Measurements from ENCODE around the gene EXOC3.
"Not testable (repeated sequence)": the region's sequence is repeated elsewhere in the genome, so short reads cannot be mapped to it uniquely, and the experiment has no call there.

EXOC3 gene

GRCh38 chr5:442335-443238 is at the start of gene EXOC3:
TSS of gene EXOC3 (plus strand) at chr5:443176. CDS start at chr5:446206, 3,030 bp downstream.
- H3K27me3 Mint-ChIP-seq, result no peaks in the 10 kb centered on the region
- H3K9me3 Mint-ChIP-seq, result no peaks in the 10 kb centered on the region
- peak within 1 kb of the TSS; percentile 97 for H3K27ac Mint-ChIP-seq
- peak within 1 kb of the TSS; percentile 96 for H3K4me3 Mint-ChIP-seq
- peaks cover 38% of the 10 kb centered on the region for H3K4me1 Mint-ChIP-seq (ENCODE audit: low read depth)
- peaks cover 21% of the 10 kb centered on the region for H3K36me3 Mint-ChIP-seq (ENCODE audit: low read depth)

GRCh38 chr5:393846-394275 is 49.1 kb upstream of the EXOC3 start:
- Mint-ChIP-seq H3K4me1 (ENCODE audit: low read depth) (peaks cover 36% of the 10 kb centered on the region), H3K4me3 (peak overlapping the region; percentile 80), H3K9me3 (no peaks in the 10 kb centered on the region), H3K27ac (peak overlapping the region; percentile 99), H3K36me3 (ENCODE audit: low read depth) (peaks cover 10% of the 10 kb centered on the region), H3K27me3 (no peaks in the 10 kb centered on the region)

DNA sequence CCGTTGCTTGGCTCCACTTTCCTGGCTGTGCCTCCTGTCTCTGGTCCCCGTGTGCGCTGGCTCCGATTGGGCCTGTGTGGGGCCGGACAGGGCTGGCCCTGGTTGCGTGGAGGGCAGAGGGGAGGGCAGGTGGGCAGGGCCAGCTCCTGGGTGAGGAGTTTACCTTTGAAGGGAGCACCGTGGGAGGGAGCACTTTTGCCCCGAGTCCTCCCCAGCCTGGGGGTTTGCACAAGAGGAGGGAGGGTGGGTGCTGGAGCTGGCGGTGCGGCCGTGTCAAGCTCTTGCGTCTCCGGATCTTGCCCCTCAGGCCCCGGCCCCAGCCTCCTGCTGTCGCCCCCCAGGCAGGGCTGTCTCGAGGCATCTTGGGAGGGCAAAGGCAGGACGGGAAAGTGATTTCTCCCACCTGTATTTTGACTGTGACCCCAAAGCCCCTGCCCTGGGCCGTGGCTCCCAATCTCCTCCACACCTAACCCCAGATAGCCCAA is 48.3 kb upstream of the EXOC3 start:
- Mint-ChIP-seq H3K27me3 (no peaks in the 10 kb centered on the region), H3K9me3 (no peaks in the 10 kb centered on the region), H3K27ac (peak overlapping the region; percentile 58), H3K36me3 (ENCODE audit: low read depth) (peaks cover 10% of the 10 kb centered on the region), H3K4me1 (ENCODE audit: low read depth) (peaks cover 44% of the 10 kb centered on the region), H3K4me3 (no peak overlapping the region)

DNA sequence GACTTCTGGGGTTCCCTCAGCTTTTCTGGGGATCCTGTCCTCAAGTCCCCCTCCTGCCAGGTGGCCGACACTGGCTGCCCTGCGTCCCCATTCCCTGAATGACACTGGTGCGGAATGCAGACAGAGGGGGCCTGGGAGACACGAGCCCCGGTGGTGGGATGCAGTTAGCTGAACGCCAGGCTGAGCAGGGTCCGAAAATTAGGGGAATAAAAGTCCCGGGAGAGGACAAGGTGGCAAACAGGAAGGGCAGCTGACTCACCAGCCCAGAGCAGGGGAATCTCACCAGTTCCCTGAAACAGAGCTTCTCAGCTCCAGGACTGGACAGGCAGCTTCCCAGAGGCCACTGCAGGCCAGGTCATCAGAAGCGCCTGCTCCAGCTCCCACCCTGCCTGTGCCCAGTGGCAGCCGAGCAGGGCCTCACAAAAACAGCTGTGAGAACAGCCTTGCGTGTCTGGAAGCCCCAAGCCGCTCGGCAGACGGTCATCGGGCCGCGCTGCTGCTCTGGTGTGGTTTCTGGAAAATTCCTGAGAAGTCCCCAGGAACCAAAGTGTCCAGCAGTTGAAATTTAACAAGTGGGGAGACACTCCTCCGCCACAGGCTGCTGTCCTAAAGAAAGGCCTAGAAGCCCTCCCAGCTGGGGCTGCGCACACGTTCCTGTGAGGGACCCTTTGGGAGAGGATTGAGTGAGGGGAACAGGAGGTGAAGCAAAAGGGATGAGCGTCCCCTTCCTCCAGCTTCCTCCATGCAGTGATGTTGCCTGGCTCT is 47.6 kb upstream of the EXOC3 start:
- no peak overlapping the region for H3K27ac Mint-ChIP-seq
- peaks cover 12% of the 10 kb centered on the region for H3K36me3 Mint-ChIP-seq (ENCODE audit: low read depth)
- peaks cover 45% of the 10 kb centered on the region for H3K4me1 Mint-ChIP-seq (ENCODE audit: low read depth)
- no peaks in the 10 kb centered on the region for H3K9me3 Mint-ChIP-seq
- no peak overlapping the region for H3K4me3 Mint-ChIP-seq
- peaks cover 2% of the 10 kb centered on the region for H3K27me3 Mint-ChIP-seq

DNA sequence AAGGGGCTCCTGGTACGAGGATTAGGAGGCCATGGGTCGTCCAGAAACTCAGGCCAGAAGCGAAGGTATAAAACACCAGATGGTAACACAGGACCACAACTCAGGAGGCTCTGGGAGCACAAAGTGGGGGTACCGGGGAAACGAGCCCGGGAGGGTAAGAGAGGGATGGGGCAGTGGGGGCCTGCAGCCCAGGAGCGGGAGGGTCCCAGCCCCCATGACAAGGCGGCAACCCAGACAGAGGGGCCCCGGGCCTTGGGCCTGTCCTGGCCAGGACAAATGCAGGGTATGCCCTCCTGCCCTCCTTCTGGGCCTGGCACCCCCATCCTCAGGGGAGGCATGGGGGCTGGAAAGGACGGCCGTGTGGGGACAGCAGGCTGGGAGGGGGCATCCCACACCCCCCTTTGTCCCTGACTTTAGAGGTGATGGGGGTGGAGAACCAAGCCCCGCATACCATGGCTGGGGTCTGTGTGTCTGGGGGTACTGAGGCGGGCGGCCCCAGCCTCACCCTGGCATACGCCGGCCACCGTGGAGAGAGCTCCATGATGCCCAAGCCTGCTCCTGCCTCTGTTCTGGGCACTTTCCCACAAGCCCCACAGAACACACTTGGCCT is 47.0 kb upstream of the EXOC3 start:
- Mint-ChIP-seq H3K27ac (no peak overlapping the region), H3K4me1 (ENCODE audit: low read depth) (peaks cover 41% of the 10 kb centered on the region), H3K27me3 (peaks cover 5% of the 10 kb centered on the region), H3K9me3 (no peaks in the 10 kb centered on the region), H3K36me3 (ENCODE audit: low read depth) (peaks cover 14% of the 10 kb centered on the region), H3K4me3 (no peak overlapping the region)

DNA sequence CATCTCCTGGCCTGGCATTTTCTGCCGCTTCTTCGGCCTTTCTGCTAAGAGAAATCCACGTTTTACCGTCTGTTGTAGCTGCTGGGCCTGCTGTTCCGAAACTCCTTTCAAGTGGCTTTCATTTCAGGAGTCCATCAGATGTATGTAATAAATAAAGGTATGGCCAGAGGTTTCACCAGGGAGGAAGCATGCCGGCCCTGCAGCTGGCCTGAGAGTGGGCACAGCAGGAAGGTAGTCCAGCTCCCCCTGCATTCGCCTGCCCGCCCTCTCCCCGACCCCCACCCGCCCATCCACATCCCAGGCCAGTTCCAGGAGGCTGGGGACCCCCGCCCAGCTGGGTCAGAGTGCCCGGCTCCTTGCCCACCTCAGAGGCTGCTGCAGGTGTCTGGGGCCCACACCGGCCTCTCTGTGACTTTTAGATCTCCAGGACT is 46.4 kb upstream of the EXOC3 start:
- H3K27ac Mint-ChIP-seq, result no peak overlapping the region
- H3K4me1 Mint-ChIP-seq (ENCODE audit: low read depth), result peaks cover 41% of the 10 kb centered on the region
- peaks cover 5% of the 10 kb centered on the region for H3K27me3 Mint-ChIP-seq

GRCh38 chr5:398141-398474 is 44.9 kb upstream of the EXOC3 start:
- Mint-ChIP-seq H3K4me1 (ENCODE audit: low read depth) (peaks cover 45% of the 10 kb centered on the region), H3K36me3 (ENCODE audit: low read depth) (peaks cover 27% of the 10 kb centered on the region), H3K27me3 (peaks cover 14% of the 10 kb centered on the region)
- H3K27ac Mint-ChIP-seq, H3K4me3 Mint-ChIP-seq, H3K9me3 Mint-ChIP-seq: not testable (repeated sequence)

More for the DNA sequence above, 46.4 kb upstream of the EXOC3 start:
- H3K4me3 Mint-ChIP-seq, result no peak overlapping the region
- H3K9me3 Mint-ChIP-seq, result no peaks in the 10 kb centered on the region
- H3K36me3 Mint-ChIP-seq (ENCODE audit: low read depth), result peaks cover 17% of the 10 kb centered on the region

DNA sequence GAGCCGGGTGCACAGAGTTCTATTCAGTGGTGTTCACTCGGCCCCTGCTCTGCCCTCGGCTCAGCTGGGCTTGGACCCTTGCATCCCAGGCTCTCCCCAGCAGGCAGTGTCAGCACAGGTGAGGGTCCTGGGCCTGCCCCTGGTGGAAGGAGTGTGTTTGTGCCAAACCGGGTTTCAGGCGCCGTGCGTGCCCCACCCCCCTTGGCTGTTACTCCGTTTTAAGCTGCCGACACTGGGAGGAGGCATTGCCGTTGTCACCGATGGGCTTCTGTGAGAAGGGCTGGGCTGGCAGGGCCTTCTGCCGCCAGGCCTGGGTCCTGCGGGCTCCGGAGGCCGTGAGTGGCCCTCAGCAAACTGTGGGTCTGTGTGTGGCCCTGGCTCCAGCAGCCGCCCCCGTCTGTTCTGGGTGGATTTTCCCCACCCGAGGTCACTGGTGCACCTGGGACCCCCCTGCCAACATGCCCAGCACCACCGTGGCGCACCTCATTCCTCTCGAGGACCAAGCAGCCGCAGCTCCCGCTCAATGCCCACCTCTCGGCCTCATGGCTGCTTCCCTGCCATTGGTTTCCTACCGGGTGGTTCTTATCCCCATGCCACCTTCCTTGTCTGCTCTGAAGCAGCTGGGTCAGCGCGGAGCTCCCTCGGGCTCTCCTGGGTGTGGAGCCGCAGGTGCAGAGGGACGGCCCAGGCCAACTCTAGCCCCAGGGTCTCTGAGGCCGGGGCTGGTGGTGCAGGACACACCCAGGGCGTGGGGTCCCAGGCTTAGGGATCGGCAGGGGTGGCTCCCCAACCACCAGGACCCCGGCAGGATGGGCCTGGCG is 44.3 kb upstream of the EXOC3 start:
- Mint-ChIP-seq H3K36me3 (ENCODE audit: low read depth) (peaks cover 24% of the 10 kb centered on the region), H3K27ac (peak overlapping the region; percentile 88), H3K4me3 (no peak overlapping the region), H3K9me3 (no peaks in the 10 kb centered on the region), H3K4me1 (ENCODE audit: low read depth) (peaks cover 40% of the 10 kb centered on the region), H3K27me3 (peaks cover 14% of the 10 kb centered on the region)

DNA sequence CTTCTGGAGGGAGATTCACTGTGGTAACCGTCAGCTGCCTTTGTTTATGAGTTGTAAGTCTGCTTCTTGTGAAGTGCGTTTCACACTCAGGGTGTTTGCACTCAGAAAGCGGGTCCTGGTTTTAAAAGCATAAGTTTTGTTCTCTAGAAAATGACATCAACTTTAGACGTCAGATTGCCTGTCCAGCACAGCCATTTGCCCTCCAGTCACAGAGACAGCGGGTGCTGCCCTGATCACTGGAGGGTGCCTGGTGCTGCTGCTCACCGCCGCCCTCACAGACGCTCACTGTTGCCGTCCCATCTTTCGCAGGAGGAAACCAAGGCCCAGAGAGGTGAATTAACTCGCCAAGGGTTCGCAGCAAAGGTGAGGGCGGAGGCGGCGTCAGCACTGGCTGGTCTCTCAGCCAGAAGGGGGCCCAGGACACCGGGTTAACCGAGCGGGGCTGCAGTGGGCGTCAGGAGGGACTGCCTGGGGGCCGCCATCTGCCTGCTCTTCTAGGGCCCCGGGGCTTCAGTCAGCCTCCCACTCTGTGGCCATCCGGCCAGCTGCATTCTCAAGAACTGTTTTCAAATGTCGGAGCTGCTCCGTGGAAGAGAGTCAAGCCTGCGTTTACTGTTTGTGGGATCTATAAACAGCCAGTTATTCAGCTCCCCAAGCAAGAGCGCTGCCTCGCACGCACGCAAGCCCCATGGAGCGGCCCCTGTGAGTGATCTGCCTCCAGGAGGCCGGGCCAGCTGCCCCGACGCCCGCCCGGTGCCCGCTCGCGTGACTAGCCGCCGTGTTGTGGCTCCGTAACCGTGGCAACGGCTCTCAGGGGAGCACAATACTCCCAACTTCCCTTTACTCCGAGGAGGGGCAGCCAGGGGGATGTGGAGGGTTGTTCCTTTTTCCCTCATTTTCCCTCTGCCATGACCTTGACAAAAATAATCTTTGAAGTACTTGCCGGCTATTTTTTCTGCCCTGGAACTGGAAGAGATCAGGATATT is 43.4 kb upstream of the EXOC3 start:
- Mint-ChIP-seq H3K27me3 (peaks cover 16% of the 10 kb centered on the region), H3K9me3 (no peaks in the 10 kb centered on the region), H3K4me3 (peak overlapping the region; percentile 47), H3K36me3 (ENCODE audit: low read depth) (peaks cover 24% of the 10 kb centered on the region), H3K4me1 (ENCODE audit: low read depth) (peaks cover 37% of the 10 kb centered on the region), H3K27ac (peak overlapping the region; percentile 88)

DNA sequence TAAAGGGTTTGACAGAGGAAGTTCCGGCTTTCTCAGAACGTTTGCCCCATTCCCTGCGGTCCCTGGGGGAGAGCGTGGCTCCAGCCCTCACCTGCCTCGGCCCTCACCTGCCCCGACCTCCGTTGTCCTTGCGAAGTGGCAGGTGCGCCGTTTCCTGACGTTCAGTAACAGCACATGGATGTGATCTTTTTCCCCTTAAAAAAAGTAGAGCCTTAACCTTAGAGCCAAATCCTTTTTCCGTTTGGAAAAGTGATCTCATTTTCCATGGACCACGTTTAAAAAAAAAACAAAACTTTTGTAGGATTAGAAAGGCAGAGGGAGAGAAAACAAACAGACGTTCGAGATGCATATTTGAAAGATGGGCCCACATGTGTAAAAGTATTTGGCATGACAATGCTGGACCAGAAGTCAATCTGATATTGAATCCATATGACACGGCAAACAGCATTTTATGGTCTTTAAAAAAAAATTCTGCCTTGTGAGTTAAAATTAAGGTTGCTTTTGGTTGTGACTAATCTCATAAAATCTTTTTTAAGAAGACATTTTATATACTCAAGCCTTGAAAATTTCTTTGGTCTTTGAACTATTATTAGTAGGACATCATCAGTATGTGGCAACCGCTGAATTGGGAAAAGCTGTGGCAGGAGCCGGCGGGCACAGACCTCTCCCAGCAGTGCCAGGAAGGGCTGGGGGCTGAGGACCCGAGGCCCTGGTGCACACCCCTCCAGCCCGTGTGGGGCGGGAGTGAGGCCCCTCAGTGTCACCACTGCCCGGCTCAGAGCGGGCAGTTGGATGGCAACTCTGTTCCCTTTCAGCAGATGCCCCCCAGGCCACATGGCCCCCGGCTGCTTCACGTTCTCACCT is 42.5 kb upstream of the EXOC3 start:
- Mint-ChIP-seq H3K27me3 (peaks cover 17% of the 10 kb centered on the region), H3K9me3 (no peaks in the 10 kb centered on the region), H3K4me3 (peak overlapping the region; percentile 47), H3K4me1 (ENCODE audit: low read depth) (peaks cover 37% of the 10 kb centered on the region), H3K27ac (peak overlapping the region; percentile 88), H3K36me3 (ENCODE audit: low read depth) (peaks cover 24% of the 10 kb centered on the region)

- Mint-ChIP-seq H3K4me1 (ENCODE audit: low read depth) (peaks cover 37% of the 10 kb centered on the region), H3K27me3 (peaks cover 21% of the 10 kb centered on the region), H3K9me3 (no peaks in the 10 kb centered on the region), H3K27ac (peak overlapping the region; percentile 30), H3K36me3 (ENCODE audit: low read depth) (peaks cover 24% of the 10 kb centered on the region), H3K4me3 (no peak overlapping the region)
Measured at GRCh38 chr5:401146-402034, 41.6 kb upstream of the EXOC3 start.

DNA sequence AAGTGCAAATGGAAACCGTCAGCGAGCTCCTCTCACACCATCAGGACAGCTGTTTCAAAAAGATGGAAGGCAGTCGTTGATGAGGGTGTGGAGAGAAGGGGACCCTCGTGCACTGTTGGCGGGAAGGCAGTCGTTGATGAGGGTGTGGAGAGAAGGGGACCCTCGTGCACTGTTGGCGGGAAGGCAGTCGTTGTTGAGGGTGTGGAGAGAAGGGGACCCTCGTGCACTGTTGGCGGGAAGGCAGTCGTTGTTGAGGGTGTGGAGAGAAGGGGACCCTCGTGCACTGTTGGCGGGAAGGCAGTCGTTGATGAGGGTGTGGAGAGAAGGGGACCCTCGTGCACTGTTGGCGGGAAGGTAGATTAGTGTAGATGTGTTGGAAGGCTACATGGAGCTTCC is 40.8 kb upstream of the EXOC3 start:
- H3K9me3 Mint-ChIP-seq, H3K27ac Mint-ChIP-seq, H3K4me3 Mint-ChIP-seq: not testable (repeated sequence)
- Mint-ChIP-seq H3K4me1 (ENCODE audit: low read depth) (peaks cover 37% of the 10 kb centered on the region), H3K27me3 (peaks cover 21% of the 10 kb centered on the region), H3K36me3 (ENCODE audit: low read depth) (peaks cover 24% of the 10 kb centered on the region)

All from stimulated activated naive CD8-positive, alpha-beta T cell treated with anti-CD3 and anti-CD28 coated beads, Interleukin-15, Interleukin-2, amounts not matched to agents 100 ng/mL and 50 ng/mL, for 24 hours (primary cell).